K562 treated with DMSO at 1 percent for 48 hours (cell line): ENCODE data around the gene ACADSB. TPM values are rescaled to one million over a fixed set of nuclear protein-coding genes. Genes with fewer than 3 reads are reported as not detected.

Source experiments
- total RNA-seq: library from RNA; unstranded; fragments of 300-600 nt; gene quantifications from 2 replicates; pipeline ENCODE4 v1.2.3, GENCODE V29; 2022; ENCODE audit warnings: low replicate concordance; ENCODE audit errors: extremely low read depth

ACADSB gene
- not detected in 2 replicates for total RNA-seq

GRCh38 chr10:123008355-123009104, at the start of gene ACADSB, which contains the start of gene IKZF5:
ACADSB (plus strand) TSS chr10:123009006; CDS start chr10:123009030, 24 bp downstream.
IKZF5 (minus strand) TSS chr10:123008795; CDS start chr10:122998625, 10,170 bp downstream.

GRCh38 chr10:122980209-122981065, 28.4 kb upstream of the ACADSB start, which contains the start of gene PSTK:
PSTK (plus strand) TSS chr10:122980401; CDS start chr10:122980480, 79 bp downstream.

Other genes starting within 250 kb of the ACADSB start
- gene CUZD1, start 163.1 kb upstream of the ACADSB start, total RNA-seq: not detected in 2 replicates
- not detected in 2 replicates for gene FAM24B, start 129.4 kb upstream of the ACADSB start, total RNA-seq
- not detected in 2 replicates for gene FAM24A, start 98.4 kb upstream of the ACADSB start, total RNA-seq
- gene C10orf88, start 54.8 kb upstream of the ACADSB start, total RNA-seq: not detected in 2 replicates
- not detected in 2 replicates for gene PSTK, start 28.6 kb upstream of the ACADSB start, total RNA-seq
- gene IKZF5, start 211 bp upstream of the ACADSB start, total RNA-seq: not detected in 2 replicates
- not detected in 2 replicates for gene HMX3, start 127.0 kb downstream of the ACADSB start, total RNA-seq
- not detected in 2 replicates for gene HMX2, start 139.1 kb downstream of the ACADSB start, total RNA-seq
- not detected in 2 replicates for gene BUB3, start 145.4 kb downstream of the ACADSB start, total RNA-seq